GM18909 (cell line): ENCODE results near the gene ADCY2.

Source experiments
- ATAC-seq: cut with Tn5 transposase; IDR thresholded peaks from one replicate; pipeline ENCODE4 v1.9.1; 2021; ENCODE audit warnings: mild to moderate bottlenecking; ENCODE audit not compliant: unreplicated experiment, poor library complexity

The ADCY2 gene

GRCh38 chr5:7577381-7577780 lies 181.4 kb downstream of the ADCY2 start:
- no peak for ATAC-seq

- ATAC-seq = no peak
Measured at GRCh38 chr5:7578071-7578470, 182.1 kb downstream of the ADCY2 start.

GRCh38 chr5:7584749-7585148 lies 188.8 kb downstream of the ADCY2 start:
- no peak for ATAC-seq

- no peak for ATAC-seq
Measured at GRCh38 chr5:7585807-7586206, 189.9 kb downstream of the ADCY2 start.

GRCh38 chr5:7586480-7586879 lies 190.5 kb downstream of the ADCY2 start:
- ATAC-seq = no peak

GRCh38 chr5:7589800-7590199 lies 193.9 kb downstream of the ADCY2 start:
- ATAC-seq = no peak

- no peak for ATAC-seq
Measured at GRCh38 chr5:7592910-7593309, 197.0 kb downstream of the ADCY2 start.

GRCh38 chr5:7597059-7597642 lies 201.2 kb downstream of the ADCY2 start:
- ATAC-seq = no peak

GRCh38 chr5:7606840-7607465 lies 211.0 kb downstream of the ADCY2 start:
- ATAC-seq = no peak

- ATAC-seq = no peak
Measured at GRCh38 chr5:7608772-7609171, 212.8 kb downstream of the ADCY2 start.

- no peak for ATAC-seq
Measured at GRCh38 chr5:7609726-7610125, 213.8 kb downstream of the ADCY2 start.

GRCh38 chr5:7610531-7611177 lies 214.7 kb downstream of the ADCY2 start:
- ATAC-seq = no peak

- ATAC-seq = no peak
Measured at GRCh38 chr5:7611518-7611917, 215.6 kb downstream of the ADCY2 start.

GRCh38 chr5:7615566-7616061 lies 219.7 kb downstream of the ADCY2 start:
- ATAC-seq = no peak

GRCh38 chr5:7616897-7617296 lies 221.0 kb downstream of the ADCY2 start:
- ATAC-seq = no peak

GRCh38 chr5:7622498-7622897 lies 226.6 kb downstream of the ADCY2 start:
- ATAC-seq = no peak

- no peak for ATAC-seq
Measured at GRCh38 chr5:7625740-7626139, 229.8 kb downstream of the ADCY2 start.

- ATAC-seq = no peak
Measured at GRCh38 chr5:7628248-7628647, 232.3 kb downstream of the ADCY2 start.

GRCh38 chr5:7628820-7629219 lies 232.9 kb downstream of the ADCY2 start:
- no peak for ATAC-seq

GRCh38 chr5:7629561-7629960 lies 233.6 kb downstream of the ADCY2 start:
- ATAC-seq = no peak

GRCh38 chr5:7634837-7635236 lies 238.9 kb downstream of the ADCY2 start:
- ATAC-seq = no peak

GRCh38 chr5:7638456-7638855 lies 242.5 kb downstream of the ADCY2 start:
- ATAC-seq = no peak
